NCI-H1417 (cell line): ENCODE measurements around the gene FILIP1L.

Experiments
- DNase-seq, 3 experiments: peaks; one replicate each; lab custom pipeline; 2025; lab: John Stamatoyannopoulos, UW

Gene FILIP1L

GRCh38 chr3:100125161-100125938, 11.0 kb upstream of the FILIP1L start:
- DNase-seq: peak in 2 of 3 experiments; percentile 39 to 43

GRCh38 chr3:100124201-100124761, 10.0 kb upstream of the FILIP1L start:
- DNase-seq: no peak

- no peak for DNase-seq
Observed at GRCh38 chr3:100123112-100123511, 8.8 kb upstream of the FILIP1L start.

- no peak for DNase-seq
Observed at GRCh38 chr3:100122321-100122720, 8.0 kb upstream of the FILIP1L start.

- DNase-seq: no peak
Observed at GRCh38 chr3:100120693-100121092, 6.4 kb upstream of the FILIP1L start.

- no peak for DNase-seq
Observed at GRCh38 chr3:100120012-100120411, 5.7 kb upstream of the FILIP1L start.

- no peak for DNase-seq
Observed at GRCh38 chr3:100117093-100117492, 2.8 kb upstream of the FILIP1L start.

GRCh38 chr3:100113723-100114412, 433 bp downstream of the FILIP1L start:
- no peak for DNase-seq

- no peak for DNase-seq
Observed at GRCh38 chr3:100111728-100112127, 2.6 kb downstream of the FILIP1L start.

GRCh38 chr3:100110162-100110561, 4.1 kb downstream of the FILIP1L start:
- no peak for DNase-seq

GRCh38 chr3:100108464-100109079, 5.7 kb downstream of the FILIP1L start:
- no peak for DNase-seq

GRCh38 chr3:100107221-100107814, 7.0 kb downstream of the FILIP1L start:
- no peak for DNase-seq

- no peak for DNase-seq
Observed at GRCh38 chr3:100106531-100107141, 7.7 kb downstream of the FILIP1L start.

- peak in 1 of 3 experiments; percentile 15 for DNase-seq
Observed at GRCh38 chr3:100106094-100106493, 8.2 kb downstream of the FILIP1L start.

- no peak for DNase-seq
Observed at GRCh38 chr3:100105501-100105900, 8.8 kb downstream of the FILIP1L start.

GRCh38 chr3:100104817-100105413, 9.4 kb downstream of the FILIP1L start:
- no peak for DNase-seq

GRCh38 chr3:100104442-100104798, 9.9 kb downstream of the FILIP1L start:
- DNase-seq: no peak

- DNase-seq: peak in 2 of 3 experiments; percentile 9 to 76
Observed at GRCh38 chr3:100103558-100104441, 10.5 kb downstream of the FILIP1L start.

GRCh38 chr3:100102757-100103156, 11.5 kb downstream of the FILIP1L start:
- DNase-seq: no peak

- DNase-seq: no peak
Observed at GRCh38 chr3:100100425-100100824, 13.9 kb downstream of the FILIP1L start.
